Esophagus muscularis mucosa (tissue), 4 donors: Measurements from ENCODE around the gene PRDM15. TPM values are rescaled to one million over a fixed set of nuclear protein-coding genes. Genes with fewer than 3 reads are reported as not detected.

Source experiments
- DNase-seq: peaks from one replicate; pipeline ENCODE4 v3.0.0-alpha.2; 2017; ENCODE audit errors: extremely low spot score
- H3K27ac ChIP-seq, 4 donors: fragments of 200-600 bp; sonication (generic); replicated peaks in 1 of 4; 1 replicate in 3 of 4; 2 replicates in 1 of 4; pipeline ENCODE4 v1.5.1; 2016 to 2019; ENCODE audit warnings: mild to moderate bottlenecking in 1 of 4
- H3K27me3 ChIP-seq, 4 donors: fragments of 200-600 bp; sonication (generic); one replicate each; pipeline versions ENCODE4 v1.5.1 to v1.6.0; 2016 to 2019
- H3K36me3 ChIP-seq, 4 donors: fragments of 200-600 bp; sonication (generic); one replicate each; pipeline ENCODE4 v1.5.1; 2016 to 2019
- H3K4me1 ChIP-seq, 4 donors: fragments of 200-600 bp; sonication (generic); one replicate each; pipeline ENCODE4 v1.5.1; 2016 to 2019
- H3K4me3 ChIP-seq, 4 donors: fragments of 200-600 bp; sonication (generic); 1 replicate in 2 of 4; 2 replicates in 2 of 4; pipeline ENCODE4 v1.5.1; 2016 to 2019; ENCODE audit warnings: mild to moderate bottlenecking in 4 of 4, moderate library complexity in 1 of 4
- H3K9me3 ChIP-seq, 4 donors: fragments of 200-600 bp; sonication (generic); 1 replicate in 3 of 4; 2 replicates in 1 of 4; pipeline ENCODE4 v1.5.1; 2016 to 2019
- EP300 ChIP-seq: sonication (generic); formaldehyde crosslinking; IDR thresholded peaks from one replicate; pipeline ENCODE4 v1.6.1; 2017; ENCODE audit warnings: antibody characterized with exemption
- POLR2A ChIP-seq: fragments of 450-650 bp; IDR thresholded peaks from one replicate; pipeline ENCODE4 v1.6.1; 2017; ENCODE audit warnings: antibody characterized with exemption, moderate library complexity, mild to moderate bottlenecking, low read depth
- POLR2AphosphoS5 ChIP-seq, 2 donors: sonication (generic); formaldehyde crosslinking; IDR thresholded peaks; one replicate each; pipeline ENCODE4 v1.6.1; 2017; ENCODE audit warnings: antibody characterized with exemption in 2 of 2
- WGBS: methylation state at CpG from one replicate; pipeline ENCODE4 v1.1.5; 2018; 5-methylcytosine and 5-hydroxymethylcytosine counted together
- intact Hi-C: fragments of 100-400 bp; cut with DNase I; formaldehyde crosslinking; loops from one replicate; pipeline ENCODE4 v1.15.1; 2023
- total RNA-seq, 4 donors: library from RNA; depleted of rRNA; stranded (reverse); fragments of >200 nt; gene quantifications; one replicate each; pipeline versions ENCODE4 v1.1.0 to v1.2.1, GENCODE V29; 2016
- TF ChIP-seq, protein P1 (sequence below), 3 experiments: fragments of 200-600 bp in 2 of 3; fragments of 450-650 bp in 1 of 3; sonication (generic) in 2 of 3; IDR thresholded peaks; one replicate each; pipeline ENCODE4 v1.5.1; 2017 to 2019; ENCODE audit warnings: antibody characterized with exemption in 3 of 3, mild to moderate bottlenecking in 2 of 3, moderate library complexity in 1 of 3

PRDM15 gene
- total RNA-seq, 4 donors from 2014 or later = 5.0 to 6.3 (median 5.4) TPM

DNA sequence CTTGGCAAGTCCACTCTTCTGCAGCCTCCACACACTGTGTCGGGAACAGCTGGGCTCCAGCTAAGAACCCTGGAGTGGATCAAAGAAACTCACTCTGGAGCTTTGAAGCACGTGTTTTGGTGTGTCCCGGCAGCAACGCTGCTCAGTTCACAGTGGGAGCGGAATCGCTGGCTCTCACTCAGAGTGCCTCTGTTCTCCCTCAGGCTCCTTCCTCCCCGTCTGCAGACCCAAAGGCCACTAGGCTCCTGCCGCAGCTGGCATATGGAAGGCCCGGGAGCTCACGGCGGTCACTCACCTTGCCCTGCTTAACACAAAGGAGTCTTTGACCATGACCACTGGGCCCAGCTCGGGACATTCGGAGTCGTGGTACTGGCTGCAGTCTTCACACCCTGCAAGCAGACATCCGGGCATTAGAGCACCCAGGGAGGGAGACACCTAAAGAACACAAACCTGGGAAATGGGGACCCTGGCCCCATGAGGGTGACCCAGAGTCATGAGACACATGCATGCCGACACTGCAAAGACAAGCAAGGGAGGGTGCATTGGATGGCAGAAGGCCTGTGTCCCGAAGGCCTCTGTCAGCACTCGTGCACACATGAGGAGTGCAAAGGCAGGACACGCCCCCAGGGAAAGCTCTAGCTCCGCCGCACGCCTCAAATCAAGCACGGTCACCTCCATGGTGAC lies 19.7 kb downstream of the PRDM15 start:
- H3K4me3 ChIP-seq = no peak overlapping the region
- no peaks in the 10 kb centered on the region for H3K27me3 ChIP-seq
- no peak overlapping the region for H3K27ac ChIP-seq
- intact Hi-C loops = no loop called here
- peaks cover 0 to 11% (median 8%) of the 10 kb centered on the region in 4 donors for H3K4me1 ChIP-seq
- TF ChIP-seq EP300 (no peak), POLR2AphosphoS5 (IDR thresholded peaks at IDR 0.05) (no peak), POLR2A (no peak)
- TF ChIP-seq, protein P1, sequence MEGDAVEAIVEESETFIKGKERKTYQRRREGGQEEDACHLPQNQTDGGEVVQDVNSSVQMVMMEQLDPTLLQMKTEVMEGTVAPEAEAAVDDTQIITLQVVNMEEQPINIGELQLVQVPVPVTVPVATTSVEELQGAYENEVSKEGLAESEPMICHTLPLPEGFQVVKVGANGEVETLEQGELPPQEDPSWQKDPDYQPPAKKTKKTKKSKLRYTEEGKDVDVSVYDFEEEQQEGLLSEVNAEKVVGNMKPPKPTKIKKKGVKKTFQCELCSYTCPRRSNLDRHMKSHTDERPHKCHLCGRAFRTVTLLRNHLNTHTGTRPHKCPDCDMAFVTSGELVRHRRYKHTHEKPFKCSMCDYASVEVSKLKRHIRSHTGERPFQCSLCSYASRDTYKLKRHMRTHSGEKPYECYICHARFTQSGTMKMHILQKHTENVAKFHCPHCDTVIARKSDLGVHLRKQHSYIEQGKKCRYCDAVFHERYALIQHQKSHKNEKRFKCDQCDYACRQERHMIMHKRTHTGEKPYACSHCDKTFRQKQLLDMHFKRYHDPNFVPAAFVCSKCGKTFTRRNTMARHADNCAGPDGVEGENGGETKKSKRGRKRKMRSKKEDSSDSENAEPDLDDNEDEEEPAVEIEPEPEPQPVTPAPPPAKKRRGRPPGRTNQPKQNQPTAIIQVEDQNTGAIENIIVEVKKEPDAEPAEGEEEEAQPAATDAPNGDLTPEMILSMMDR (IDR thresholded peaks at IDR 0.05) = no peak
- no peaks in the 10 kb centered on the region for H3K9me3 ChIP-seq
- WGBS = 97% methylated on average over 21 of the region's 23 CpGs
- H3K36me3 ChIP-seq = peaks cover 8 to 52% (median 44%) of the 10 kb centered on the region in 4 donors
- no peak for DNase-seq

DNA sequence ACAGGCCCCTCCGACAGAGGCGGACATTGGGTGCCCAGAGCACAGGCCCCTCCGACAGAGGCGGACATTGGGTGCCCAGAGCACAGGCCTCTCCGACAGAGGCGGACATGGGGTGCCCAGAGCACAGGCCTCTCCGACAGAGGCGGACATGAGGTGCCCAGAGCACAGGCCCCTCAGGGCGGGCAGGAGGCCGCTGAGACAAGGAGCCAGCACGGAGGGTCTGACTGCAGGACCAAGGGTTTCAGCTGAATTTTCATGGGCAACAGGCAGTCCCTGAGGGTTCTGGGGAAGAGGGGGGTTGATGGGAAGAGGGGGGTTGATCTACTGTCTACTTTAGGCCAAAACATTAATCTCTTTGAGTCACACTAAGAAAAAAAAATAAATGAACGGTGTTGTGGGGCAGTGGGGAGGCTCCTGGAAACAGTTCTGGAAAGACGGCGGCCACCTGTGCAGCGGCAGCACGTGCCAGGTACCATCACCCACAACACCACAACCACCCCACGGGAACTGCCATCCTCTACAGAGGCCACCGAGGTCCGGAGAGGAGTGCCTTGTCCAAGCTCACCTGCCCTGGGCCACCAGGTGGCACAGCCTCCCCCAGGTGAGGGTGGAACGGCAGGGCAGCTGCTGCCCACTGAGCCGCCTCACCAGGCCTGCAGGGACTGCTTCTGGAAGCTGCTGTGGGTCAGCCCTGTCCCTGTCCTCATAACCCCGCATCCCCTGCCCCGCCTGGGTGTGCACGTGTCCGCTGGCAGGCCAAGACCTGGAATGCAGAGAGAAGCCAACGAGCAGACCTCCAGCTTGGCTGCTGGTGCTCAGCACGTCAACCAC lies 20.5 kb downstream of the PRDM15 start:
- no peak for TF ChIP-seq POLR2A
- TF ChIP-seq, protein P1 (IDR thresholded peaks at IDR 0.05) = no peak
- TF ChIP-seq EP300 = no peak
- no peak for TF ChIP-seq POLR2AphosphoS5 (IDR thresholded peaks at IDR 0.05)
- peaks cover 8 to 60% (median 51%) of the 10 kb centered on the region in 4 donors for H3K36me3 ChIP-seq
- DNase-seq = no peak
- intact Hi-C loops = no loop called here
- H3K27me3 ChIP-seq = no peaks in the 10 kb centered on the region
- peaks cover 0 to 11% (median 8%) of the 10 kb centered on the region in 4 donors for H3K4me1 ChIP-seq
- no peaks in the 10 kb centered on the region for H3K9me3 ChIP-seq
- 90% methylated on average over 10 of the region's 27 CpGs for WGBS
- H3K4me3 ChIP-seq = no peak overlapping the region
- no peak overlapping the region for H3K27ac ChIP-seq

DNA sequence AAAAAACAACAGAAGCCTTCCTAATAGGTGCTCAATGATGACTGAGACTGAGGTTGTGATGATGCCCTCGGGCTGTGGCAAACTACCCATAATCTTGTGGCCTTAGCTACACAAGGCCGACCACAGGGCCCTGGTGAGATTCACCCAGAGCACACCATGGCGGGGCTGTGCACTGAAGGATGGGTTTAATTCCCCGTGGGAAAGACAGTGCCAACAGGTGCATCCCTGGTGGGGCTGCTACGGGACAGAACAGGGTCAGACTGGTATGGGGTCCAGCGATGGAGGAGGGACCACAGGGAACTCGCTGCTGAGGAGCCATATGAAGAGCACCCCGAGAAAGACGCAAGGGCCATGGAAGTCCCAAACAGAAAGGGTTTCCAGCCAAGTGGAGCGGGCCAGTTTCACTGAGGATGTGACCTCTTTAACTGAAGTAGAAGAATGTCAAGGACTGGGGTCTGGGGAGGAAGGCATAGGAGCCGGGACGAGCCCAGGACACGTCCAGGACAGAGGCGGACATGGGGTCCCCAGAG lies 21.3 kb downstream of the PRDM15 start:
- Histone ChIP-seq H3K27ac (no peak overlapping the region), H3K4me3 (no peak overlapping the region), H3K4me1 (peaks cover 0 to 4% (median under 1%) of the 10 kb centered on the region in 4 donors), H3K9me3 (no peaks in the 10 kb centered on the region), H3K27me3 (no peaks in the 10 kb centered on the region), H3K36me3 (peaks cover 8 to 68% (median 54%) of the 10 kb centered on the region in 4 donors)
- no peak for DNase-seq
- TF ChIP-seq POLR2A = no peak
- TF ChIP-seq POLR2AphosphoS5 (IDR thresholded peaks at IDR 0.05) = no peak
- TF ChIP-seq EP300 = no peak
- TF ChIP-seq, protein P1 (IDR thresholded peaks at IDR 0.05) = no peak
- intact Hi-C loops = no loop called here
- WGBS = 95% methylated on average over 10 of the region's 14 CpGs

DNA sequence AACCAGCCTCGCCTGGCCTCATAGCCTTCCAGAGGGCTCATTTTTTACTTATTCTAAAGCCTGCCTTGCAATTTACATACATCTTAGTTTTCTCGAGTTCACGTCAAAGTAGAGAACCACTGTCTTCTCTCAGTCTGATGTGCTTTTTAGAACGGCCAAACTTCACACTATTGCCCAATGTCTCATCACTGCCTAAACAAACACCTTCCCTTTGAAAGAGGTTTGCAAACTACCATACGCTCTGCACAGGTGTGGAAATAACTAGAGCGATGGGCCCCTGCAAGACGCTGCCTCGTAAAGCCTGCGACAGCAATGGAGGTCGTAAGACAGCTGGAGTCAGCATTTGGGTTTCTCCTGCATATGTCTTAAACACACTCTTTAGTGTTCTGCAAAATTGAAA lies 22.6 kb downstream of the PRDM15 start:
- intact Hi-C loops = no loop called here
- 93% methylated on average over 10 of the region's 10 CpGs for WGBS

More for the DNA sequence above, 22.6 kb downstream of the PRDM15 start:
- H3K27me3 ChIP-seq = no peaks in the 10 kb centered on the region
- no peak overlapping the region for H3K4me3 ChIP-seq
- H3K27ac ChIP-seq = no peak overlapping the region
- H3K9me3 ChIP-seq = no peaks in the 10 kb centered on the region
- peaks cover 8 to 81% (median 66%) of the 10 kb centered on the region in 4 donors for H3K36me3 ChIP-seq
- DNase-seq = no peak
- TF ChIP-seq EP300 = no peak
- no peak for TF ChIP-seq POLR2AphosphoS5 (IDR thresholded peaks at IDR 0.05)
- TF ChIP-seq, protein P1 (IDR thresholded peaks at IDR 0.05) = no peak
- no peak for TF ChIP-seq POLR2A
- no peaks in the 10 kb centered on the region for H3K4me1 ChIP-seq
